ENCODE measurements around the gene EIF4B.

The EIF4B gene

DNA sequence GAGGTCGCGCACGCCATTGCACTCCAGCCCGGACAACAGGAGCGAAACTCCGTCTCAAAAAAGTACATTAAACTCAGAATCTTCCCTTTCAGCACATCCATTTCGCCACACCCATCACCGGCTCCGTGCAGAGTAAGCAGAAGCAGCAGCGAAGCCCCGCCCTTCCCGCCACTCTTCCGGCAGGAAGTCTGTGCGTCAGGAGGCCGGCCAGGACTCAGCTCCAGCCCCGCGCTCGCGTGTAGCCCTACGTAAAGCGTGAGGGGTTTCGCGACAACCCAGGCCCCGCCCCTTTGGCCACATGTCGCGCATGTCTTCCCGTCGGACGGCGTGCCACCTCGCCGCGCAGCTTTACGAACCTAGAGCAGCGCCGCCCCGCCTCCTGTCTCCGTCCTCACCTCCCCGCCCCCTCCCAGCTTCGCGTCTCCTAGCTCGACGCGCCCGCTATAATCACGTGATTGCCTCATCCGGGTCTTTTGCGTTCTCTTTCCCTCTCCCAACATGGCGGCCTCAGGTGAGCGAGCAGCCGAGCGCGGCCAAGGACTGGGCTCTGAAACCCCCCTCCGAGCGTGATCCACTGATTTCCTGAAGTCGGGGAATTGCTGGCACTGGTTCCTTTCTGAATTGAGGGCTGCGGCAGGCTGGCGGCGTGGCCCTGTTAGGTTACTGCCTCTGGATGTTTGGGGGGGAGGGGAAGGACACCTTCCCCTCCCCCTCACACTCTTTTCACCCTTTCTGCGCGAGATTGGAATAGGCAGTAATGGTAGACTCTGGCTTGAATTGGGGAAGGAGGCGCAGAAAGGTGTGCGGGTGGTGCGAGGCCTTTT, at the start of gene EIF4B:
EIF4B (plus strand) TSS at position 471 of the 824 bp plus-strand sequence; CDS start at position 499, 28 bp downstream.
- H3K4me3 ChIP-seq (ENCODE audit: low read depth, low read length): peak within 1 kb of the TSS; percentile 100
- in situ Hi-C loops (cut with HindIII; ENCODE audit: low pct_ligation_motif_present, low sequenced_read_pairs): no loop called here
- TF ChIP-seq, protein P1, sequence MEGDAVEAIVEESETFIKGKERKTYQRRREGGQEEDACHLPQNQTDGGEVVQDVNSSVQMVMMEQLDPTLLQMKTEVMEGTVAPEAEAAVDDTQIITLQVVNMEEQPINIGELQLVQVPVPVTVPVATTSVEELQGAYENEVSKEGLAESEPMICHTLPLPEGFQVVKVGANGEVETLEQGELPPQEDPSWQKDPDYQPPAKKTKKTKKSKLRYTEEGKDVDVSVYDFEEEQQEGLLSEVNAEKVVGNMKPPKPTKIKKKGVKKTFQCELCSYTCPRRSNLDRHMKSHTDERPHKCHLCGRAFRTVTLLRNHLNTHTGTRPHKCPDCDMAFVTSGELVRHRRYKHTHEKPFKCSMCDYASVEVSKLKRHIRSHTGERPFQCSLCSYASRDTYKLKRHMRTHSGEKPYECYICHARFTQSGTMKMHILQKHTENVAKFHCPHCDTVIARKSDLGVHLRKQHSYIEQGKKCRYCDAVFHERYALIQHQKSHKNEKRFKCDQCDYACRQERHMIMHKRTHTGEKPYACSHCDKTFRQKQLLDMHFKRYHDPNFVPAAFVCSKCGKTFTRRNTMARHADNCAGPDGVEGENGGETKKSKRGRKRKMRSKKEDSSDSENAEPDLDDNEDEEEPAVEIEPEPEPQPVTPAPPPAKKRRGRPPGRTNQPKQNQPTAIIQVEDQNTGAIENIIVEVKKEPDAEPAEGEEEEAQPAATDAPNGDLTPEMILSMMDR (IDR thresholded peaks at IDR 0.05; ENCODE audit: low read depth, low read length, missing control alignments): no peak
- peak within 1 kb of the TSS; percentile 92 for H3K27ac ChIP-seq
- peaks cover 17% of the 10 kb centered on the region for H3K36me3 ChIP-seq (replicated peaks)
- H3K27me3 ChIP-seq (replicated peaks): no peaks in the 10 kb centered on the region
- peak; percentile 100 for DNase-seq

DNA sequence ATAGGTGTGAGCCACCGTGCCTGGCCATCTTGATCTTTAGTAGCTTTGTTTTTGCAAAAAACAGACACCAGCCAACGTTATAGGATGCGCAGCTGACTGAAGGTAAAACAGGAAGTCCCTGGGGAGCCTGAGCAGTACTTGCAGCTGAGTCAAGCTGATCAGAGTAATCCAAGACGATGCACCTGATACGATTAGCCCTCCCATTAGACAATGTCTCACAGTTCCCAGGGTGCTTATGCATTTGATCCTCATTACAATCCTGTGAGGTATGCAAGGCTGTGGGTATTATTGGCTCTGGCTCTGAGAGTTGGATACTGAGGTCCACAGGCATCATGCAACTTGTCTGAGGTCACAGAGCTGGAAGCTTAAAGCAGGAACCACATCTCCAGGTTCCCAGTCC, 49.3 kb upstream of the EIF4B start:
- in situ Hi-C loops (cut with HindIII; ENCODE audit: low pct_ligation_motif_present, low sequenced_read_pairs): no loop called here
- Histone ChIP-seq H3K36me3 (replicated peaks) (peaks cover 14% of the 10 kb centered on the region), H3K4me3 (ENCODE audit: low read depth, low read length) (no peak overlapping the region), H3K27ac (no peak overlapping the region), H3K27me3 (replicated peaks) (no peaks in the 10 kb centered on the region)
- DNase-seq: peak; percentile 29
- TF ChIP-seq, protein P1 (IDR thresholded peaks at IDR 0.05; ENCODE audit: low read depth, low read length, missing control alignments): no peak

DNA sequence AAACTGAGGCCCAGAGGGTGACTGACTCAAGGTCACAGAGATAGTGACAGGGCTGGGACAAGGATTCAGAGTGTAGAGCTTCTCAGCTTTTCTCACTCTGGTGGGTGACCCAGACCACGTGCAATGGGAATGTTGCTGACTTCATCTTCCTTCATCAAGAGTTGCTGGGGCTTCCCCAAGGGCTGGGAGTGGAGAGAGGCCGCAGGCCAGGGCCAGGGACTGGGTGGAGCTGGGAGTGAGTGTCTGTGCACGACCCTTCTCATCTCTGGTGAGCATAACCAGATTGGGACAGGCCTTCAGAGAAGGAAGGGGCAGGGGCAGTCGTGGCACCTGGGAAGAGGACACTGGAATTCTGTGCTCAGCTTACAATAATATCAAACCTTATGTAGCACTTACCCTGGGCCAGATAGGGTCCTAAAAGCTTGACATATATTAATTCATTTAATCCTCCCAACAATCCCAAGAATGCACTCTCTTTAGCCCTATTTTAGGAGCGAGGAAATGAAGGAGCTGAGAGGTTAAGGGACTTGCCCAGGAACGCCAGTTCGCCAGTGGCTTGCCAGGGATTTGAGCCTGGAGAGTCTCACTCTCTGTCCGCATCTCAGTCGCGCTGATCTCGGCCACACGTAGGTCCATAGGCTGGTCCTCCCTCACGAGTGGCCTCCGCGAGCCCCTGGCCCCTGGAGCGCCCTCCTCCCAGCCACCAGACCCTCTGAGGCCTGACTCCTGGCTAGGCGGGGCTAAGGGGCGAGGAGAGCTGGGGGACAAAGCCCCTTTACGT, 41.5 kb upstream of the EIF4B start:
- no peak overlapping the region for H3K27ac ChIP-seq
- DNase-seq: no peak
- H3K36me3 ChIP-seq (replicated peaks): no peaks in the 10 kb centered on the region
- TF ChIP-seq, protein P1 (IDR thresholded peaks at IDR 0.05; ENCODE audit: low read depth, low read length, missing control alignments): no peak
- in situ Hi-C loops (cut with HindIII; ENCODE audit: low pct_ligation_motif_present, low sequenced_read_pairs): no loop called here
- H3K27me3 ChIP-seq (replicated peaks): no peaks in the 10 kb centered on the region
- peak overlapping the region; percentile 53 for H3K4me3 ChIP-seq (ENCODE audit: low read depth, low read length)

- in situ Hi-C loops (cut with HindIII; ENCODE audit: low pct_ligation_motif_present, low sequenced_read_pairs): no loop called here
- H3K27ac ChIP-seq: no peak overlapping the region
- DNase-seq: no peak
- H3K36me3 ChIP-seq (replicated peaks): no peaks in the 10 kb centered on the region
- TF ChIP-seq, protein P1 (IDR thresholded peaks at IDR 0.05; ENCODE audit: low read depth, low read length, missing control alignments): no peak
- peak overlapping the region; percentile 53 for H3K4me3 ChIP-seq (ENCODE audit: low read depth, low read length)
- H3K27me3 ChIP-seq (replicated peaks): no peaks in the 10 kb centered on the region
Measured at GRCh38 chr12:52965337-52965731, 40.9 kb upstream of the EIF4B start.

DNA sequence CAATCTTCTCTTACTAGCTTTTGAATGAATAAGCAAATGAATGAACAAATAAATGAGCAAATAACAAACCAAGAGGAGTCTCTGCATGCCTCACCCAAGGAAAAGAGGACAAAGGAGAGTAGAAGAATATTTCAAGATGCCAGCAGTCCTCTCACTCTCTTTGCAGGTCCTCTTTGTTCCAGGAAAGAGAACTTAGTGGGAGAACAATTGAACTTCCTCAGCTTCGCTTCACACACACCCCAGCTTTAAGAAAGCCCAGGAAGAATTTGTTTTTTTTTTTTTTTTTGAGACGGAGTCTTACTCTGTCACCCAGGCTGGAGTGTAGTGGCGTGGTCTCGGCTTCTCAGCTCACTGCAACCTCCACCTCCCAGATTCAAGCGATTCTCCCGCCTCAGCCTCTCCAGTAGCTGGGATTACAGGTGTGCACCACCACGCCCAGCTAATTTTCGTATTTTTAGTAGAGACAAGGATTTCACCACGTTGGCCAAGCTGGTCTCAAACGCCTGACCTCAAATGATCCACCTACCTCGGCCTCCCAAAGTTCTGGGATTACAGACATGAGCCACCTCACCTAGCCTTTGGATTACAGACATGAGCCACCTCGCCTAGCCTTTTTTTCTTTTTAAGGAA, 37.0 kb upstream of the EIF4B start:
- no peaks in the 10 kb centered on the region for H3K27me3 ChIP-seq (replicated peaks)
- in situ Hi-C loops (cut with HindIII; ENCODE audit: low pct_ligation_motif_present, low sequenced_read_pairs): no loop called here
- no peak for DNase-seq
- no peaks in the 10 kb centered on the region for H3K36me3 ChIP-seq (replicated peaks)
- TF ChIP-seq, protein P1 (IDR thresholded peaks at IDR 0.05; ENCODE audit: low read depth, low read length, missing control alignments): no peak
- no peak overlapping the region for H3K27ac ChIP-seq
- H3K4me3 ChIP-seq (ENCODE audit: low read depth, low read length): no peak overlapping the region

All from brain microvascular endothelial cell (primary cell).